Kidney epithelial cell (primary cell): ENCODE measurements around the gene RPL7L1. TPM values are rescaled to one million over a fixed set of nuclear protein-coding genes. Genes with fewer than 3 reads are reported as not detected.
"Not testable (repeated sequence)": the region's sequence is repeated elsewhere in the genome, so short reads cannot be mapped to it uniquely, and the experiment has no call there.

Experiments used
- DNase-seq: peaks from one replicate; pipeline ENCODE4 v3.0.0-alpha.2; 2010; ENCODE audit warnings: low read depth
- H3K27me3 ChIP-seq: 2 replicates; pipeline ENCODE4 v1.6.0; 2011; ENCODE audit warnings: low read length; ENCODE audit not compliant: control insufficient read depth, insufficient read depth
- H3K36me3 ChIP-seq: 2 replicates; pipeline ENCODE4 v1.5.1; 2011; ENCODE audit warnings: low read length; ENCODE audit not compliant: control insufficient read depth, insufficient read depth
- H3K4me3 ChIP-seq: 2 replicates; pipeline ENCODE4 v1.5.1; 2011; ENCODE audit warnings: low read depth, mild to moderate bottlenecking, control low read depth, low read length
- total RNA-seq: library from RNA; depleted of rRNA; stranded (reverse); fragments of >200 nt; gene quantifications from 2 replicates; pipeline ENCODE4 v1.2.3, GENCODE V29; 2015
- TF ChIP-seq, protein P1 (sequence below): IDR thresholded peaks from 2 replicates; pipeline ENCODE4 v1.5.1; 2011; ENCODE audit warnings: mild to moderate bottlenecking, moderate library complexity, low read length, control low read depth, inconsistent platforms; ENCODE audit not compliant: insufficient read depth, poor library complexity, severe bottlenecking

Gene RPL7L1
- total RNA-seq, 1 donor from 2014 or later: 107 TPM

DNA sequence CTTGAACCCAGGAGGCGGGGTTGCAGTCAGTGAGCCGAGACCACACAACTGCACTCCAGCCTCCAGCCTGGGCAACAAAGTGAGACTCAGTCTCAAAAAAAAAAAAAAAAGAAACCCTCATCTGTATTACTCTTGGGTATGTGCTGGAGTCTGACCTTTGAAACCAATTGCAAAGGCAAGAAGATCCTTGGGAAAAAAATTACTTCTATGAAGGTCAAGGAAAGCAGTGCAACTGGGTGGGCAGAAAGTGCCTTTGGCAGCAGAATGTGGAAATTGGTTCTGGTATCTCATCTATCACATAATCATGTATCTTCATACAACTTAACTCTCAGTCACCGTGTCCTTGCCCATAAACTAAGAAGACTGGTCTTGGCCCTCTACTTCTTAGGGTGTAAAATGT, 7.7 kb upstream of the RPL7L1 start:
- DNase-seq: no peak
- Histone ChIP-seq H3K4me3 (no peak overlapping the region), H3K36me3 (no peaks in the 10 kb centered on the region), H3K27me3 (no peaks in the 10 kb centered on the region)
- TF ChIP-seq, protein P1, sequence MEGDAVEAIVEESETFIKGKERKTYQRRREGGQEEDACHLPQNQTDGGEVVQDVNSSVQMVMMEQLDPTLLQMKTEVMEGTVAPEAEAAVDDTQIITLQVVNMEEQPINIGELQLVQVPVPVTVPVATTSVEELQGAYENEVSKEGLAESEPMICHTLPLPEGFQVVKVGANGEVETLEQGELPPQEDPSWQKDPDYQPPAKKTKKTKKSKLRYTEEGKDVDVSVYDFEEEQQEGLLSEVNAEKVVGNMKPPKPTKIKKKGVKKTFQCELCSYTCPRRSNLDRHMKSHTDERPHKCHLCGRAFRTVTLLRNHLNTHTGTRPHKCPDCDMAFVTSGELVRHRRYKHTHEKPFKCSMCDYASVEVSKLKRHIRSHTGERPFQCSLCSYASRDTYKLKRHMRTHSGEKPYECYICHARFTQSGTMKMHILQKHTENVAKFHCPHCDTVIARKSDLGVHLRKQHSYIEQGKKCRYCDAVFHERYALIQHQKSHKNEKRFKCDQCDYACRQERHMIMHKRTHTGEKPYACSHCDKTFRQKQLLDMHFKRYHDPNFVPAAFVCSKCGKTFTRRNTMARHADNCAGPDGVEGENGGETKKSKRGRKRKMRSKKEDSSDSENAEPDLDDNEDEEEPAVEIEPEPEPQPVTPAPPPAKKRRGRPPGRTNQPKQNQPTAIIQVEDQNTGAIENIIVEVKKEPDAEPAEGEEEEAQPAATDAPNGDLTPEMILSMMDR: no peak

GRCh38 chr6:42873313-42873712, 6.1 kb upstream of the RPL7L1 start:
- no peaks in the 10 kb centered on the region for H3K27me3 ChIP-seq
- no peak overlapping the region for H3K4me3 ChIP-seq
- TF ChIP-seq, protein P1: no peak
- no peaks in the 10 kb centered on the region for H3K36me3 ChIP-seq
- DNase-seq: no peak

- no peak for DNase-seq
- Histone ChIP-seq H3K36me3 (no peaks in the 10 kb centered on the region), H3K4me3 (no peak overlapping the region), H3K27me3 (no peaks in the 10 kb centered on the region)
- TF ChIP-seq, protein P1: no peak
Measured at GRCh38 chr6:42877695-42878094, 1.7 kb upstream of the RPL7L1 start.

- DNase-seq, H3K27me3 ChIP-seq, H3K36me3 ChIP-seq: not testable (repeated sequence)
- H3K4me3 ChIP-seq: peak overlapping the region; percentile 82
Measured at GRCh38 chr6:42880240-42880817, 913 bp downstream of the RPL7L1 start.

DNA sequence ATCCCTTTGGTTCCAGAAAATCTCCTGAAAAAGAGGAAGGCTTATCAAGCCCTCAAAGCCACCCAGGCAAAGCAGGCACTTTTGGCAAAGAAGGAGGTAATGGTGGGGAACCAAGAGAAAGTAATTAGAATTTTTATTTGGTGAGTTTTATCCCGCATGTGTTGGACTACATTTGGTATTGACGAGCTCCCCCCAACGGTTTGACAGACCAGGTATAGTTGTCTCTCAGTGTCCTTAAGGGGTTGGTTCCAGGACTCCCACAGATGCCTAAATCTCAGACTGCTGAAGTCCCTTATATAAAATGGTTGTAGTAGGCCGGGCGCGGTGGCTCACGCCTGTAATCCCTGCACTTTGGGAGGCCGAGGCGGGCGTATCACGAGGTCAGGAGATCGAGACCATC, 1.5 kb downstream of the RPL7L1 start:
- not testable (repeated sequence) for H3K36me3 ChIP-seq

DNA sequence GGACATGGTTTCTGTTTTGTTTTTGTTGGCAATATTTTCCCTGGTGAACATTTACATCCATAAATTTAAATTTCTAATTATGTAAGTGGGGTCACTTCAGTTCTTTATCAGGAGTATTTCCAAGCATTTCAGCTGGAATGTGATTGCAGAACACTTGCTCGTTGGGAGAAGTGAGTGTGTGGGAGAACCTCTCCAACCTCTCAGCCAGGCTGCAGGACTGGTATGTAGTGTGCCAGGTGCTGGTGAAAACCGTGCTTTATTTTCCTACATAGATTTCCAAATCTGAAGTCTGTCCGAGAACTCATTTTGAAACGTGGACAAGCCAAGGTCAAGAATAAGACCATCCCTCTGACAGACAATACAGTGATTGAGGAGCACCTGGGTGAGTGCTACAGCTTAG, 6.3 kb downstream of the RPL7L1 start:
- Histone ChIP-seq H3K4me3 (no peak overlapping the region), H3K27me3 (no peaks in the 10 kb centered on the region), H3K36me3 (peaks cover 6% of the 10 kb centered on the region)
- DNase-seq: no peak
- TF ChIP-seq, protein P1: no peak

More for the DNA sequence above, 1.5 kb downstream of the RPL7L1 start:
- H3K27me3 ChIP-seq, DNase-seq: not testable (repeated sequence)
- H3K4me3 ChIP-seq: peak overlapping the region; percentile 82

DNA sequence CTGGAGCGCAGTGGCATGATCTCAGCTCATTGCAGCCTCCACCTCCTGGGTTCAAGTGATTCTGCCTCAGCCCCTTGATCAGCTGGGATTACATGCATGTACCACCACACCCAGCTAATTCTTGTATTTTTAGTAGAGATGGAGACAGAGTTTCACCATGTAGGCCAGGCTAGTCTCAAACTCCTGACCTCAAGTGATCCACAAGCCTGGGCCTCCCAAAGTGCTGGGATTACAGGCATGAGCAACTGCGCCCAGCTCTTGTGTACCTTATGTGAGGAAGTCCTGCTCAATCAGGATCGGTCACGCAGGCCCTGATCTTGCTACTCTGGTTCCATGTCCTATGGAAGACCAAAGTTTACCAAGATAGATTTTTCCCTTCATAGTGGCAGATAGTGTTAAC, 8.8 kb downstream of the RPL7L1 start:
- H3K27me3 ChIP-seq, H3K4me3 ChIP-seq, DNase-seq, H3K36me3 ChIP-seq: not testable (repeated sequence)
